Panc1 (cell line): ENCODE results near the gene DST.

ENCODE experiments used
- POLR2AphosphoS5 ChIP-seq: IDR thresholded peaks from 2 replicates; pipeline ENCODE4 v1.6.1; 2012; ENCODE audit warnings: mild to moderate bottlenecking, low read depth, low read length, moderate library complexity
- SIN3A ChIP-seq: IDR thresholded peaks from 2 replicates; pipeline ENCODE4 v1.6.1; 2012; ENCODE audit warnings: low read depth, mild to moderate bottlenecking, low read length, moderate library complexity, borderline replicate concordance; ENCODE audit not compliant: insufficient read depth
- TF ChIP-seq, protein P1 (sequence below), 2 experiments: IDR thresholded peaks; 2 replicates each; pipeline ENCODE4 v1.6.1; 2011 to 2012; ENCODE audit warnings: low read depth in 2 of 2, control low read depth in 1 of 2, low read length in 1 of 2, mild to moderate bottlenecking in 1 of 2, moderate library complexity in 1 of 2; ENCODE audit not compliant: insufficient read depth in 1 of 2
- TF ChIP-seq, protein P2 (sequence below): fragments of 450-650 bp; IDR thresholded peaks from 2 replicates; pipeline ENCODE4 v1.5.1; 2017; ENCODE audit warnings: mild to moderate bottlenecking

DNA sequence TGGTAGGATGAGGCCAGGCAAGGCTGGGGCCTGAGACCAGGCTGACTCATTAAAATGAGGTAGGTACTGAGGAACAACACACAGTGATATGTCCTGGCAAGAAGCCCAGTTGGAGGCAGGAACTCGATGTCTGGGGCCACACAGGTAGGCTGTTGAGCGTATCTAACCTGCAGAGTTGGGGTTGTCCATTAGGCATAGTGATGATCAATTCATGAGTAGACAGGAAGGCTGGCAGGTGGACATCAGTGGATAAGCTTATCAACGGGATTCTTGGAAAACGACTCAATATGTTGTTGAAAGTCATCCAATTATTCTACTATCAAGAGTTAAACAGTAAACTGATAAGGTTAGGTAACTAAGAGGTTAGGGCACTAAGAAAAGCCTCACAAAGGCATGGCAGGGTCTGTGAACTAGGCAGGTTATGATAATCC is 202.1 kb downstream of the DST start:
- TF ChIP-seq POLR2AphosphoS5, result no peak
- TF ChIP-seq, protein P1, sequence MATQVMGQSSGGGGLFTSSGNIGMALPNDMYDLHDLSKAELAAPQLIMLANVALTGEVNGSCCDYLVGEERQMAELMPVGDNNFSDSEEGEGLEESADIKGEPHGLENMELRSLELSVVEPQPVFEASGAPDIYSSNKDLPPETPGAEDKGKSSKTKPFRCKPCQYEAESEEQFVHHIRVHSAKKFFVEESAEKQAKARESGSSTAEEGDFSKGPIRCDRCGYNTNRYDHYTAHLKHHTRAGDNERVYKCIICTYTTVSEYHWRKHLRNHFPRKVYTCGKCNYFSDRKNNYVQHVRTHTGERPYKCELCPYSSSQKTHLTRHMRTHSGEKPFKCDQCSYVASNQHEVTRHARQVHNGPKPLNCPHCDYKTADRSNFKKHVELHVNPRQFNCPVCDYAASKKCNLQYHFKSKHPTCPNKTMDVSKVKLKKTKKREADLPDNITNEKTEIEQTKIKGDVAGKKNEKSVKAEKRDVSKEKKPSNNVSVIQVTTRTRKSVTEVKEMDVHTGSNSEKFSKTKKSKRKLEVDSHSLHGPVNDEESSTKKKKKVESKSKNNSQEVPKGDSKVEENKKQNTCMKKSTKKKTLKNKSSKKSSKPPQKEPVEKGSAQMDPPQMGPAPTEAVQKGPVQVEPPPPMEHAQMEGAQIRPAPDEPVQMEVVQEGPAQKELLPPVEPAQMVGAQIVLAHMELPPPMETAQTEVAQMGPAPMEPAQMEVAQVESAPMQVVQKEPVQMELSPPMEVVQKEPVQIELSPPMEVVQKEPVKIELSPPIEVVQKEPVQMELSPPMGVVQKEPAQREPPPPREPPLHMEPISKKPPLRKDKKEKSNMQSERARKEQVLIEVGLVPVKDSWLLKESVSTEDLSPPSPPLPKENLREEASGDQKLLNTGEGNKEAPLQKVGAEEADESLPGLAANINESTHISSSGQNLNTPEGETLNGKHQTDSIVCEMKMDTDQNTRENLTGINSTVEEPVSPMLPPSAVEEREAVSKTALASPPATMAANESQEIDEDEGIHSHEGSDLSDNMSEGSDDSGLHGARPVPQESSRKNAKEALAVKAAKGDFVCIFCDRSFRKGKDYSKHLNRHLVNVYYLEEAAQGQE (IDR thresholded peaks at IDR 0.05; ENCODE audit: insufficient read depth in 1 of 2, low read depth in 2 of 2, low read length in 1 of 2), result no peak
- TF ChIP-seq, protein P2, sequence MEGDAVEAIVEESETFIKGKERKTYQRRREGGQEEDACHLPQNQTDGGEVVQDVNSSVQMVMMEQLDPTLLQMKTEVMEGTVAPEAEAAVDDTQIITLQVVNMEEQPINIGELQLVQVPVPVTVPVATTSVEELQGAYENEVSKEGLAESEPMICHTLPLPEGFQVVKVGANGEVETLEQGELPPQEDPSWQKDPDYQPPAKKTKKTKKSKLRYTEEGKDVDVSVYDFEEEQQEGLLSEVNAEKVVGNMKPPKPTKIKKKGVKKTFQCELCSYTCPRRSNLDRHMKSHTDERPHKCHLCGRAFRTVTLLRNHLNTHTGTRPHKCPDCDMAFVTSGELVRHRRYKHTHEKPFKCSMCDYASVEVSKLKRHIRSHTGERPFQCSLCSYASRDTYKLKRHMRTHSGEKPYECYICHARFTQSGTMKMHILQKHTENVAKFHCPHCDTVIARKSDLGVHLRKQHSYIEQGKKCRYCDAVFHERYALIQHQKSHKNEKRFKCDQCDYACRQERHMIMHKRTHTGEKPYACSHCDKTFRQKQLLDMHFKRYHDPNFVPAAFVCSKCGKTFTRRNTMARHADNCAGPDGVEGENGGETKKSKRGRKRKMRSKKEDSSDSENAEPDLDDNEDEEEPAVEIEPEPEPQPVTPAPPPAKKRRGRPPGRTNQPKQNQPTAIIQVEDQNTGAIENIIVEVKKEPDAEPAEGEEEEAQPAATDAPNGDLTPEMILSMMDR, result no peak
- TF ChIP-seq SIN3A, result no peak
